ENCODE results near the gene TBC1D20. TPM values are rescaled to one million over a fixed set of nuclear protein-coding genes. Genes with fewer than 3 reads are reported as not detected.

TBC1D20 gene
- total RNA-seq, 1 donor from 2014 or later = 40.7 TPM

Other genes starting within 250 kb of the TBC1D20 start
- gene DEFB129, start 235.3 kb downstream of the TBC1D20 start, total RNA-seq = not detected in 2 replicates
- gene DEFB132, start 204.8 kb downstream of the TBC1D20 start, total RNA-seq = not detected in 2 replicates
- 8.0 and 8.1 TPM in 2 replicates for gene C20orf96, start 171.8 kb downstream of the TBC1D20 start, total RNA-seq
- gene ZCCHC3, start 165.0 kb downstream of the TBC1D20 start, total RNA-seq = 16.1 and 23.3 TPM in 2 replicates
- 10.2 and 13.1 TPM in 2 replicates for gene SOX12, start 137.0 kb downstream of the TBC1D20 start, total RNA-seq
- 36.9 and 37.5 TPM in 2 replicates for gene NRSN2, start 115.4 kb downstream of the TBC1D20 start, total RNA-seq
- gene TRIB3, start 81.8 kb downstream of the TBC1D20 start, total RNA-seq = 409 and 519 TPM in 2 replicates
- 292 and 371 TPM in 2 replicates for gene RBCK1, start 54.2 kb downstream of the TBC1D20 start, total RNA-seq
- 199 and 228 TPM in 2 replicates for gene CSNK2A1, start 81.3 kb upstream of the TBC1D20 start, total RNA-seq
- 0.07 and 1.5 TPM in 2 replicates for gene TCF15, start 147.8 kb upstream of the TBC1D20 start, total RNA-seq
- gene SRXN1, start 190.7 kb upstream of the TBC1D20 start, total RNA-seq = 31.4 and 32.9 TPM in 2 replicates
- gene SCRT2, start 213.3 kb upstream of the TBC1D20 start, total RNA-seq = not detected in 2 replicates

Measured in kidney epithelial cell (primary cell).